Measurements from ENCODE around the gene CPSF4L.
"Not testable (repeated sequence)": the region's sequence is repeated elsewhere in the genome, so short reads cannot be mapped to it uniquely, and the experiment has no call there.

CPSF4L gene

GRCh38 chr17:73261617-73261951 is at the start of gene CPSF4L:
Gene CPSF4L (minus strand): TSS chr17:73261880. CDS start chr17:73261818, 62 bp downstream.
- DNase-seq (ENCODE audit: low spot score), result no peak

- no peak for DNase-seq (ENCODE audit: low spot score)
Measured at GRCh38 chr17:73311428-73311780, 49.7 kb upstream of the CPSF4L start.

- no peak for DNase-seq (ENCODE audit: low spot score)
Measured at GRCh38 chr17:73309727-73310596, 48.3 kb upstream of the CPSF4L start.

- not testable (repeated sequence) for DNase-seq (ENCODE audit: low spot score)
Measured at GRCh38 chr17:73308959-73309358, 47.3 kb upstream of the CPSF4L start.

GRCh38 chr17:73308017-73308823 is 46.5 kb upstream of the CPSF4L start:
- DNase-seq (ENCODE audit: low spot score), result no peak

GRCh38 chr17:73307130-73307529 is 45.5 kb upstream of the CPSF4L start:
- DNase-seq (ENCODE audit: low spot score), result no peak

- no peak for DNase-seq (ENCODE audit: low spot score)
Measured at GRCh38 chr17:73305845-73306836, 44.5 kb upstream of the CPSF4L start.

- DNase-seq (ENCODE audit: low spot score), result no peak
Measured at GRCh38 chr17:73304971-73305812, 43.5 kb upstream of the CPSF4L start.

GRCh38 chr17:73304438-73304837 is 42.8 kb upstream of the CPSF4L start:
- DNase-seq (ENCODE audit: low spot score), result no peak

GRCh38 chr17:73302189-73302588 is 40.5 kb upstream of the CPSF4L start:
- no peak for DNase-seq (ENCODE audit: low spot score)

GRCh38 chr17:73301369-73301768 is 39.7 kb upstream of the CPSF4L start:
- DNase-seq (ENCODE audit: low spot score), result no peak

- DNase-seq (ENCODE audit: low spot score), result no peak
Measured at GRCh38 chr17:73300392-73300791, 38.7 kb upstream of the CPSF4L start.

- DNase-seq (ENCODE audit: low spot score), result no peak
Measured at GRCh38 chr17:73297934-73298861, 36.5 kb upstream of the CPSF4L start.

GRCh38 chr17:73293480-73293911 is 31.8 kb upstream of the CPSF4L start:
- no peak for DNase-seq (ENCODE audit: low spot score)

- DNase-seq (ENCODE audit: low spot score), result no peak
Measured at GRCh38 chr17:73293031-73293430, 31.4 kb upstream of the CPSF4L start.

- no peak for DNase-seq (ENCODE audit: low spot score)
Measured at GRCh38 chr17:73292031-73292531, 30.4 kb upstream of the CPSF4L start.

GRCh38 chr17:73291260-73291801 is 29.7 kb upstream of the CPSF4L start:
- DNase-seq (ENCODE audit: low spot score), result no peak

GRCh38 chr17:73290399-73291259 is 28.9 kb upstream of the CPSF4L start:
- no peak for DNase-seq (ENCODE audit: low spot score)
